ENCODE results near the gene SOS1. TPM values are rescaled to one million over a fixed set of nuclear protein-coding genes. Genes with fewer than 3 reads are reported as not detected.

Gene SOS1
- total and polyA plus RNA-seq, 4 donors = 4.2 to 16.4 (median 7.2) TPM

DNA sequence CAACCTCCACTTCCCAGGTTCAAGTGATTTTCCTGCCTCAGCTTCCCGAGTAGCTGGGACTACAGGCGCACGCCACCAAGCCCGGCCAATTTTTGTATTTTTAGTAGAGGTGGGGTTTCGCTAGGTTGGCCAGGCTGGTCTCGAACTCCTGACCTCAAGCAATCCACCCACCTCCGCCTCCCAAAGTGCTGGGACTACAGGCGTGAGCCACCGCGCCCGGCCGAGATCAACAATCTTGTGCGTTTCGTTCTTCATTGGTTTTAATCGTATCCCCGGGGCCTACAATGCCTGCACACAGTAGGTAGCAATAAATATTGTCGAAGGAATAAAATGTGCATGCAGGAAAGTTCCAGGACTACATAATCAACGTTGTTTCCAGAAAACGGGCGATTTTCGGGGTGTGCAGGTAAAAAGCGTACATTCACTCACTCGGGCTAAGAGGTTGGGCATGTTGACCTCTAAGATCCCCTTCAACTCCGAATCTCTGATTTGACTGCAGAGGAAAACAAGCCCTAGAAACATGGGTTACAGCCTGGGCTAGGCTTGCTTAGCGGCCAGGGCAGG, 2.7 kb upstream of the SOS1 start:
- WGBS = 63% methylated on average over 25 of the region's 25 CpGs
- TF ChIP-seq JUND (IDR thresholded peaks at IDR 0.05) = no peak
- TF ChIP-seq RAD21 (IDR thresholded peaks at IDR 0.05) = no peak
- TF ChIP-seq, protein P1, sequence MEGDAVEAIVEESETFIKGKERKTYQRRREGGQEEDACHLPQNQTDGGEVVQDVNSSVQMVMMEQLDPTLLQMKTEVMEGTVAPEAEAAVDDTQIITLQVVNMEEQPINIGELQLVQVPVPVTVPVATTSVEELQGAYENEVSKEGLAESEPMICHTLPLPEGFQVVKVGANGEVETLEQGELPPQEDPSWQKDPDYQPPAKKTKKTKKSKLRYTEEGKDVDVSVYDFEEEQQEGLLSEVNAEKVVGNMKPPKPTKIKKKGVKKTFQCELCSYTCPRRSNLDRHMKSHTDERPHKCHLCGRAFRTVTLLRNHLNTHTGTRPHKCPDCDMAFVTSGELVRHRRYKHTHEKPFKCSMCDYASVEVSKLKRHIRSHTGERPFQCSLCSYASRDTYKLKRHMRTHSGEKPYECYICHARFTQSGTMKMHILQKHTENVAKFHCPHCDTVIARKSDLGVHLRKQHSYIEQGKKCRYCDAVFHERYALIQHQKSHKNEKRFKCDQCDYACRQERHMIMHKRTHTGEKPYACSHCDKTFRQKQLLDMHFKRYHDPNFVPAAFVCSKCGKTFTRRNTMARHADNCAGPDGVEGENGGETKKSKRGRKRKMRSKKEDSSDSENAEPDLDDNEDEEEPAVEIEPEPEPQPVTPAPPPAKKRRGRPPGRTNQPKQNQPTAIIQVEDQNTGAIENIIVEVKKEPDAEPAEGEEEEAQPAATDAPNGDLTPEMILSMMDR (IDR thresholded peaks at IDR 0.05; ENCODE audit: low read depth, low read length, missing input control) = no peak
- TF ChIP-seq, protein P2, sequence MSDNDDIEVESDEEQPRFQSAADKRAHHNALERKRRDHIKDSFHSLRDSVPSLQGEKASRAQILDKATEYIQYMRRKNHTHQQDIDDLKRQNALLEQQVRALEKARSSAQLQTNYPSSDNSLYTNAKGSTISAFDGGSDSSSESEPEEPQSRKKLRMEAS (IDR thresholded peaks at IDR 0.05) = no peak
- no peak for TF ChIP-seq SP1 (IDR thresholded peaks at IDR 0.05)
- TF ChIP-seq YY1 (IDR thresholded peaks at IDR 0.05) = no peak
- no peak for TF ChIP-seq FOXA2 (IDR thresholded peaks at IDR 0.05)
- TF ChIP-seq HNF4A (conservative IDR thresholded peaks at IDR 0.05) = no peak
- H3K9ac ChIP-seq (ENCODE audit: low read depth in 1 of 2, low read length in 2 of 2) = peak overlapping the region; percentile 31 to 87
- peaks cover 0 to 31% (median 21%) of the 10 kb centered on the region in 4 donors for H3K4me1 ChIP-seq (ENCODE audit: control insufficient read depth in 4 of 4, insufficient read depth in 4 of 4, low read length in 3 of 4)
- H3K27me3 ChIP-seq (ENCODE audit: control insufficient read depth in 4 of 4, insufficient read depth in 4 of 4, low read length in 3 of 4) = no peaks in the 10 kb centered on the region
- H3K27ac ChIP-seq (ENCODE audit: low read depth in 1 of 2, low read length in 2 of 2) = peak overlapping the region; percentile 87 to 93
- no peaks in the 10 kb centered on the region for H3K9me3 ChIP-seq (ENCODE audit: control insufficient read depth in 4 of 4, low read length in 3 of 4)
- DNase-seq (ENCODE audit: low spot score) = no peak
- no peaks in the 10 kb centered on the region for H3K36me3 ChIP-seq (ENCODE audit: control insufficient read depth in 4 of 4, insufficient read depth in 3 of 4, low read depth in 1 of 4, low read length in 3 of 4)
- peak overlapping the region; percentile 72 to 97 (median 90) for H3K4me3 ChIP-seq (ENCODE audit: low read depth in 1 of 3, low read length in 3 of 3)

DNA sequence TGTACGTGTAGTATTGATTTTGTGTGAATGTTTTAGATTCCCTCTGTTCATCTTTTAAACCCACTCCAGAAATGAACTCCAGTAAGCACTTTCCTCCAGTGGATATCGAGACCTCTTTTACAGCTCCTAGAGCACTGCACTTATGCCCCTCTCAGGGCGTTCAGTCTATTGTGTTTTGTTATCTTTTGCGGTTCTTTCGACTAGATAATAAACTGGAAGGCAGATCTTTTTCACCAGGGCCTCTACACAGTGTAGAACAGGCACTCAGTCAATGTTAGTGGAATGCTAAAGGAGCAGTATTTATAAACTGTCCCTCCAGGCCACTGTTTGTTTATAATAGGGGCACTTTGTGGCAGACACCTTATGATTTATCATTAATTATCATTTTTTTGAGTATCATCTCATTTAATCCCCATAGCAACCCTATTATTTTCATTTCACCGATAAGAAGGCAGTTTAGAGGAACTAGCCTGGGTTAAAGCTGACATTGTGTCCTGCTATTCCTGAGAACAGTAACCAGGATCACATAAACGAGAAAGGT, 742 bp upstream of the SOS1 start:
- WGBS = 14% methylated on average over 7 of the region's 7 CpGs
- H3K27me3 ChIP-seq (ENCODE audit: control insufficient read depth in 4 of 4, insufficient read depth in 4 of 4, low read length in 3 of 4) = no peaks in the 10 kb centered on the region
- H3K27ac ChIP-seq (ENCODE audit: low read depth in 1 of 2, low read length in 2 of 2) = peak overlapping the region; percentile 98
- H3K4me3 ChIP-seq (ENCODE audit: low read depth in 1 of 3, low read length in 3 of 3) = peak overlapping the region; percentile 72 to 97 (median 72)
- H3K36me3 ChIP-seq (ENCODE audit: control insufficient read depth in 4 of 4, insufficient read depth in 3 of 4, low read depth in 1 of 4, low read length in 3 of 4) = no peaks in the 10 kb centered on the region
- H3K9me3 ChIP-seq (ENCODE audit: control insufficient read depth in 4 of 4, low read length in 3 of 4) = no peaks in the 10 kb centered on the region
- H3K4me1 ChIP-seq (ENCODE audit: control insufficient read depth in 4 of 4, insufficient read depth in 4 of 4, low read length in 3 of 4) = peaks cover 2 to 40% (median 28%) of the 10 kb centered on the region in 4 donors
- DNase-seq (ENCODE audit: low spot score) = no peak
- peak; percentile 2 for TF ChIP-seq TAF1 (conservative IDR thresholded peaks at IDR 0.05)
- TF ChIP-seq, protein P2 (IDR thresholded peaks at IDR 0.05) = no peak
- peak overlapping the region; percentile 65 to 96 for H3K9ac ChIP-seq (ENCODE audit: low read depth in 1 of 2, low read length in 2 of 2)

DNA sequence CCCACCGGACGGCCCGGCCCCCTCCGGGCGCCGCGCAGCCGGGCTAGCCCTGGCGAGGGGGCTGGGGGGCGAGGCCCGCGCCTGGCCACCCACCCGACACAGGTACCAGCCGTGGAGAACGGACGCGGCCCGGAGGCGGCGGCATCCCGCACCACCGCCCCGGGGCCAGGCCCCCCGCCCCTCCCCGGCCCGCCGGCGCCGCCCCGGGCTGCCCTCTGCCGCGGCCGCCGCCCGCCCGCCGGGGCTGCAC, 405 bp downstream of the SOS1 start:
- H3K27me3 ChIP-seq (ENCODE audit: control insufficient read depth in 4 of 4, insufficient read depth in 4 of 4, low read length in 3 of 4) = no peaks in the 10 kb centered on the region
- no peak for DNase-seq (ENCODE audit: low spot score)
- no peaks in the 10 kb centered on the region for H3K9me3 ChIP-seq (ENCODE audit: control insufficient read depth in 4 of 4, low read length in 3 of 4)
- H3K9ac ChIP-seq (ENCODE audit: low read depth in 1 of 2, low read length in 2 of 2) = peak overlapping the region in 1 of 2 donors; percentile 96
- no peaks in the 10 kb centered on the region for H3K36me3 ChIP-seq (ENCODE audit: control insufficient read depth in 4 of 4, insufficient read depth in 3 of 4, low read depth in 1 of 4, low read length in 3 of 4)
- H3K4me1 ChIP-seq (ENCODE audit: control insufficient read depth in 4 of 4, insufficient read depth in 4 of 4, low read length in 3 of 4) = peaks cover 2 to 40% (median 28%) of the 10 kb centered on the region in 4 donors
- H3K27ac ChIP-seq (ENCODE audit: low read depth in 1 of 2, low read length in 2 of 2) = peak overlapping the region; percentile 98
- under 1% methylated on average over 37 of the region's 37 CpGs for WGBS
- peak overlapping the region; percentile 82 to 97 (median 92) for H3K4me3 ChIP-seq (ENCODE audit: low read depth in 1 of 3, low read length in 3 of 3)
- no peak for TF ChIP-seq HNF4G (IDR thresholded peaks at IDR 0.05)
- TF ChIP-seq, protein P3, sequence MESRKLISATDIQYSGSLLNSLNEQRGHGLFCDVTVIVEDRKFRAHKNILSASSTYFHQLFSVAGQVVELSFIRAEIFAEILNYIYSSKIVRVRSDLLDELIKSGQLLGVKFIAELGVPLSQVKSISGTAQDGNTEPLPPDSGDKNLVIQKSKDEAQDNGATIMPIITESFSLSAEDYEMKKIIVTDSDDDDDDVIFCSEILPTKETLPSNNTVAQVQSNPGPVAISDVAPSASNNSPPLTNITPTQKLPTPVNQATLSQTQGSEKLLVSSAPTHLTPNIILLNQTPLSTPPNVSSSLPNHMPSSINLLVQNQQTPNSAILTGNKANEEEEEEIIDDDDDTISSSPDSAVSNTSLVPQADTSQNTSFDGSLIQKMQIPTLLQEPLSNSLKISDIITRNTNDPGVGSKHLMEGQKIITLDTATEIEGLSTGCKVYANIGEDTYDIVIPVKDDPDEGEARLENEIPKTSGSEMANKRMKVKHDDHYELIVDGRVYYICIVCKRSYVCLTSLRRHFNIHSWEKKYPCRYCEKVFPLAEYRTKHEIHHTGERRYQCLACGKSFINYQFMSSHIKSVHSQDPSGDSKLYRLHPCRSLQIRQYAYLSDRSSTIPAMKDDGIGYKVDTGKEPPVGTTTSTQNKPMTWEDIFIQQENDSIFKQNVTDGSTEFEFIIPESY (IDR thresholded peaks at IDR 0.05) = no peak
- TF ChIP-seq, protein P2 (IDR thresholded peaks at IDR 0.05) = no peak
- no peak for TF ChIP-seq FOXA2 (IDR thresholded peaks at IDR 0.05)
- TF ChIP-seq, protein P1 (IDR thresholded peaks at IDR 0.05; ENCODE audit: low read depth, low read length, missing input control) = no peak
- TF ChIP-seq, protein P4, sequence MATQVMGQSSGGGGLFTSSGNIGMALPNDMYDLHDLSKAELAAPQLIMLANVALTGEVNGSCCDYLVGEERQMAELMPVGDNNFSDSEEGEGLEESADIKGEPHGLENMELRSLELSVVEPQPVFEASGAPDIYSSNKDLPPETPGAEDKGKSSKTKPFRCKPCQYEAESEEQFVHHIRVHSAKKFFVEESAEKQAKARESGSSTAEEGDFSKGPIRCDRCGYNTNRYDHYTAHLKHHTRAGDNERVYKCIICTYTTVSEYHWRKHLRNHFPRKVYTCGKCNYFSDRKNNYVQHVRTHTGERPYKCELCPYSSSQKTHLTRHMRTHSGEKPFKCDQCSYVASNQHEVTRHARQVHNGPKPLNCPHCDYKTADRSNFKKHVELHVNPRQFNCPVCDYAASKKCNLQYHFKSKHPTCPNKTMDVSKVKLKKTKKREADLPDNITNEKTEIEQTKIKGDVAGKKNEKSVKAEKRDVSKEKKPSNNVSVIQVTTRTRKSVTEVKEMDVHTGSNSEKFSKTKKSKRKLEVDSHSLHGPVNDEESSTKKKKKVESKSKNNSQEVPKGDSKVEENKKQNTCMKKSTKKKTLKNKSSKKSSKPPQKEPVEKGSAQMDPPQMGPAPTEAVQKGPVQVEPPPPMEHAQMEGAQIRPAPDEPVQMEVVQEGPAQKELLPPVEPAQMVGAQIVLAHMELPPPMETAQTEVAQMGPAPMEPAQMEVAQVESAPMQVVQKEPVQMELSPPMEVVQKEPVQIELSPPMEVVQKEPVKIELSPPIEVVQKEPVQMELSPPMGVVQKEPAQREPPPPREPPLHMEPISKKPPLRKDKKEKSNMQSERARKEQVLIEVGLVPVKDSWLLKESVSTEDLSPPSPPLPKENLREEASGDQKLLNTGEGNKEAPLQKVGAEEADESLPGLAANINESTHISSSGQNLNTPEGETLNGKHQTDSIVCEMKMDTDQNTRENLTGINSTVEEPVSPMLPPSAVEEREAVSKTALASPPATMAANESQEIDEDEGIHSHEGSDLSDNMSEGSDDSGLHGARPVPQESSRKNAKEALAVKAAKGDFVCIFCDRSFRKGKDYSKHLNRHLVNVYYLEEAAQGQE (IDR thresholded peaks at IDR 0.05) = no peak
- TF ChIP-seq GABPA (IDR thresholded peaks at IDR 0.05 in 1 of 2, conservative IDR thresholded peaks at IDR 0.05 in 1 of 2) = no peak
- TF ChIP-seq FOXA1 (IDR thresholded peaks at IDR 0.05) = no peak
- no peak for TF ChIP-seq SP1 (IDR thresholded peaks at IDR 0.05)
- no peak for TF ChIP-seq RXRA (IDR thresholded peaks at IDR 0.05)
- no peak for TF ChIP-seq NR2F2 (IDR thresholded peaks at IDR 0.05)
- TF ChIP-seq RAD21 (IDR thresholded peaks at IDR 0.05) = no peak
- no peak for TF ChIP-seq JUND (IDR thresholded peaks at IDR 0.05)
- TF ChIP-seq EGR1 (IDR thresholded peaks at IDR 0.05; ENCODE audit: low read depth in 2 of 2) = no peak
